Measurements from ENCODE around the gene PLEKHJ1.

The PLEKHJ1 gene

GRCh38 chr19:2273356-2274184 is 37.4 kb upstream of the PLEKHJ1 start:
- H3K4me3 ChIP-seq (replicated peaks; ENCODE audit: low read depth, low read length), result peak overlapping the region; percentile 98
- peak; percentile 95 for TF ChIP-seq CTCF (IDR thresholded peaks at IDR 0.05; ENCODE audit: low read depth, low read length, missing control alignments)
- DNase-seq (ENCODE audit: extremely low read depth, low read depth), result no peak

GRCh38 chr19:2271234-2272103 is 35.3 kb upstream of the PLEKHJ1 start:
- DNase-seq (ENCODE audit: extremely low read depth, low read depth), result no peak
- peak overlapping the region; percentile 98 for H3K4me3 ChIP-seq (replicated peaks; ENCODE audit: low read depth, low read length)
- no peak for TF ChIP-seq CTCF (IDR thresholded peaks at IDR 0.05; ENCODE audit: low read depth, low read length, missing control alignments)

DNA sequence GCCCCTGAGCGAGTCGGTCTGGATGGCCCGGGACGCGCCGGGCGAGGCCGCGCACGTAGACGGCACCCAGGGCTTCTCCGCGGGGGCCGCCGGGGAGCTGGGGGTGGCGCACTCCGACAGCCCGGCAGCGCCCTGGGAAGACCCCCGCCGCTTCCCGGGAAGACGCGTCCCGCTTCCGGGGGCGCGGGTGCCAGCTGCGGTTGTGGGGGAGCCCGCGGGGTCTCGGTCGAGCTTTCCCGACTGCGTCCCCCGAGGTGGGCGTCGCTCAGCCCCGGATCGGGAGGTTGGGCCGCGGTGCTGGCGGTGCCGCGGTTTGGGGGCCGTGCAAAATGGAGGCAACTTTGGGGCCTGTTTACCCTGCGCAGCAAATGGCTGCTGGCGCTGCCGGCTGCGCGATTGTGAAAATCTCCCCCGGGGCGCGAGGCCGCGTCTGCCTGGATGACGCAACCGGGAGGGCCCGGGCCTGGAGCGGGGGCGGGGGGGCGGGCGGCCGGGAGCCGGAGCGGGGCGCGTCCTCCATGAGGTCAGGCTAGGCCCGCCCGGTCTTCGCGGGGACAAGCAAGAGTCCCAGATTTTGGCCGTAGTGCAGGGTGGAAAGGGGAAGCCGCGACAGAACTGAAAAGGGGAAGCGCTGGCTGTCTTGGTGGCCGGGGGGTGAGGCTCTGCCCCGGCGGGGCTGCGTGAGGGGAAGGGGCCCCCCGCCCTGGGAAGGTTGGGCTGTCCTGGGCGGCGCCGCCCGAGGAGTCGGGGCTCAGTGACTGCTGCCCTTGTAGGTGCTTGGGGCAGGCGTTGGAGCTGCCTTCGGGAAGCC is 34.5 kb upstream of the PLEKHJ1 start:
- DNase-seq (ENCODE audit: extremely low read depth, low read depth), result no peak
- peak overlapping the region; percentile 98 for H3K4me3 ChIP-seq (replicated peaks; ENCODE audit: low read depth, low read length)
- TF ChIP-seq CTCF (IDR thresholded peaks at IDR 0.05; ENCODE audit: low read depth, low read length, missing control alignments), result no peak

GRCh38 chr19:2270157-2270422 is 34.0 kb upstream of the PLEKHJ1 start:
- DNase-seq (ENCODE audit: extremely low read depth, low read depth), result no peak

DNA sequence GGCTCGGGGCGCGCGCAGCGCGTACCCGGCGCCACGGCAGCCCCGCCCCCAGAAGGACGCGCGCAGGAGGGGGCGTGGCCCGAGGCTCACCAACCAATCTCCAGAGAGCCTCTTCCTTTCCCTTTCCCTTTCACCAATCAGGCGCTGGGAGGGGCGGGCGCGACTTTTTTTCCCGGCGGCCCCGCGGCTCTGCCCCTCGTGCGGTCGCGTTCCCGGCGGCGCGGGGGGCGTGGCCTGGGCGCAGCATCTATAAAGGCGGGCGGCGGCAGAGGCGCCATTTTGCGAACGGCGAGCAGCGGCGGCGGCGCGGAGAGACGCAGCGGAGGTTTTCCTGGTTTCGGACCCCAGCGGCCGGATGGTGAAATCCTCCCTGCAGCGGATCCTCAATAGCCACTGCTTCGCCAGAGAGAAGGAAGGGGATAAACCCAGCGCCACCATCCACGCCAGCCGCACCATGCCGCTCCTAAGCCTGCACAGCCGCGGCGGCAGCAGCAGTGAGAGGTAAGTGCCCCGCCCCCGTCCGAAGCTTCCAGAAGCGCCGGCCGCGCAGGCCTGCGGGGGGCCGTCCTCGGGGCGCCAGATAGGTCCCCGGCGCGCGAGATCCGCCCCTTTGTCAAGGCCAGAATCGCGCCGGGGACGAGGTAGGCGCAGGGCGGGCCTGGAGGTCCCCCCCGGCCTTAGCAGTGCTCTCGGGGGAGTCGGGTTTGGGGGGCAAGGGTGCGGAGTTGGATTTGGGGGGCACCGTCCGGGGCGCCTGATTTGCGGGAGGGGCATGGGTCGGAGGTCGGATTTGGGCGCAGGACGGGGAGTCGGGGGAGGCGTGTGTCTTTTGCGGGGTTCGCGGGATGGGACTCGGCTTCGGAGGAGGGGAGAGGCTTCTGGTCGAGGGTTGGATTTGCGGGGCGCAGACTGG is 33.4 kb upstream of the PLEKHJ1 start:
- no peak for TF ChIP-seq CTCF (IDR thresholded peaks at IDR 0.05; ENCODE audit: low read depth, low read length, missing control alignments)
- H3K4me3 ChIP-seq (replicated peaks; ENCODE audit: low read depth, low read length), result peak overlapping the region; percentile 98
- peak; percentile 80 for DNase-seq (ENCODE audit: extremely low read depth, low read depth)

More at GRCh38 chr19:2270157-2270422, 34.0 kb upstream of the PLEKHJ1 start:
- no peak for TF ChIP-seq CTCF (IDR thresholded peaks at IDR 0.05; ENCODE audit: low read depth, low read length, missing control alignments)
- peak overlapping the region; percentile 98 for H3K4me3 ChIP-seq (replicated peaks; ENCODE audit: low read depth, low read length)

DNA sequence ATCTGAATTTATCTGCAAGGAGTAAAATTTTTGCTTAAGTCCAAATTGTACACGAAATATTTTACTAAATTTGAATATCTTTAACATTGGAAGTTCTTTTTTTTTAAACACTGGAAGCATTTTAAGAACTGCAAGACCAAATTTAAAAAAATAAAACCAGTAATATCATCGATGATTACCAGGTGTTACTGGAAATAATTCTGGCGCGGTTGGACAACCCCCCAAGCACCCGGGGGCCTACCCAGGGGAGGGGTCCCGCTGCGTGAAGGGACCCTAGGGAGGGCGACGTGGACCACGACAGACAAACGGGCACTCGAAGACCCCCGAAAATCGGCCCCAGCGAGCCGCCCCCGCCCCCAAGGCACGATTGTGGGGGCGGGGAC is 32.7 kb upstream of the PLEKHJ1 start:
- no peak for TF ChIP-seq CTCF (IDR thresholded peaks at IDR 0.05; ENCODE audit: low read depth, low read length, missing control alignments)
- no peak for DNase-seq (ENCODE audit: extremely low read depth, low read depth)
- peak overlapping the region; percentile 98 for H3K4me3 ChIP-seq (replicated peaks; ENCODE audit: low read depth, low read length)
